Pancreas (tissue), 10 donors: ENCODE results near the gene CBLC. TPM values are rescaled to one million over a fixed set of nuclear protein-coding genes. Genes with fewer than 3 reads are reported as not detected.

Source experiments
- ATAC-seq, 4 donors: fragments of 200-7000 bp; cut with Tn5 transposase; one replicate each; pipeline versions ENCODE4 v1.8.0 to v1.9.1; 2020; ENCODE audit warnings: mild to moderate bottlenecking in 4 of 4, moderate library complexity in 4 of 4
- DNase-seq, 6 donors: peaks; one replicate each; pipeline ENCODE4 v3.0.0-alpha.2; 2020
- FAIRE-seq: peaks from 2 replicates; lab custom pipeline; 2012; peaks lifted over from hg19 to GRCh38; lab: Jason Lieb, UNC
- H3K27ac ChIP-seq, 4 donors: fragments of 200-600 bp; sonication (generic); 1 replicate in 3 of 4; 2 replicates in 1 of 4; pipeline versions ENCODE4 v1.5.0 to v1.8.0; 2020
- H3K27me3 ChIP-seq, 4 donors: fragments of 200-600 bp; one replicate each; pipeline ENCODE4 v1.8.0; 2021
- H3K36me3 ChIP-seq, 3 donors: fragments of 200-600 bp; sonication (generic) in 1 of 3; one replicate each; pipeline versions ENCODE4 v1.5.0 to v1.8.0; 2020 to 2021
- H3K4me1 ChIP-seq, 3 donors: fragments of 200-600 bp; one replicate each; pipeline ENCODE4 v1.8.0; 2021
- H3K4me3 ChIP-seq, 4 donors: fragments of 200-600 bp; sonication (generic) in 2 of 4; one replicate each; pipeline versions ENCODE4 v1.5.0 to v1.8.0; 2020 to 2021
- H3K9me3 ChIP-seq, 4 donors: fragments of 200-600 bp; one replicate each; pipeline ENCODE4 v1.8.0; 2021
- WGBS, 2 donors: extraction: QIAGEN DNeasy Blood & Tissue Kit; methylation state at CpG; one replicate each; pipeline ENCODE4 v1.1.7; 2013; 5-methylcytosine and 5-hydroxymethylcytosine counted together
- intact Hi-C, 3 donors: fragments of 100-400 bp; cut with DNase I; formaldehyde crosslinking; loops; one replicate each; pipeline versions ENCODE4 v1.11.1 to v1.14.2; 2022
- polyA plus RNA-seq, 2 donors: library from polyadenylated mRNA; stranded (reverse); fragments of 200-250 nt; gene quantifications; one replicate each; pipeline ENCODE4 v1.2.3, GENCODE V29; 2013
- total RNA-seq, 6 donors: library from RNA; stranded (reverse); fragmentation: NEBNext Ultra II Directional in 4 of 6; extraction: Animal tissue kit (Norgen Biotek cat#: 25700) in 4 of 6; gene quantifications; one replicate each; pipeline versions ENCODE4 v1.2.1 to v1.2.4, GENCODE V29; 2021 to 2023
- TF ChIP-seq, protein P1 (sequence below), 4 donors: fragments of 200-600 bp; sonication (generic) in 3 of 4; IDR thresholded peaks; one replicate each; pipeline versions ENCODE4 v1.5.0 to v1.8.0; 2021; ENCODE audit warnings: antibody characterized with exemption in 4 of 4
- donor health status: healthy with polysubstance abuse.
- donor health status: DM: no; HTN: no; CAD: no; lungs with moderate emphysema.
- donor health status: DM: no; HTN: no; CAD: no.
- donor health status: control.
- donor health status: control.
- donor health status: Bipolar disorder and iron deficiency.
- donor health status: DM: yes; HTN: yes; CAD: no.
- donor health status: DM: no; HTN: no; CAD: no.
- donor health status: DM: no; HTN: no; CAD: no.
- donor health status: DM: yes; HTN: yes; CAD: no.

The CBLC gene
- total and polyA plus RNA-seq, 8 donors, result 10.1 to 29.7 (median 13.9) TPM

DNA sequence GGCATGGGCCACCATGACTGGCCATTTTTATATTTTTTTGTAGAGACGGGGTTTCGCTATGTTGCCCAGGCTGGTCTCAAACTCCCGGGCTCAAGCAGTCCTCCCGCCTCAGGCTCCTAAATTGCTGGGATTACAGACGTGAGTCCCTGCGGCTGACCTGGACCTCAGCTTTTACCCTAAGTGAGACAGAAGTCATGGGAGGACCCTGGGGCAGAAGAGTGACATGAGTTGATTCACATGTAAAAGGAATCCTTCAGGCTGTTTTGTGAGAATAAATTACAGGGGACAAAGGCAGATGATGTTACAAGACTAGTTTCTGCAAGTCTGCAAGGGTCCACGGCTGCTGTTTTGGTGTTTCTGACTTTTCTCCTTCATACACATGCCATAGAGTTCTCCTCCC lies 28.6 kb downstream of the CBLC start:
- no peaks in the 10 kb centered on the region for H3K36me3 ChIP-seq
- no peaks in the 10 kb centered on the region for H3K27me3 ChIP-seq
- ATAC-seq, result no peak
- DNase-seq, result no peak
- H3K4me1 ChIP-seq, result peaks cover 7 to 18% (median 14%) of the 10 kb centered on the region in 3 donors
- intact Hi-C loops, result no loop called here
- TF ChIP-seq, protein P1, sequence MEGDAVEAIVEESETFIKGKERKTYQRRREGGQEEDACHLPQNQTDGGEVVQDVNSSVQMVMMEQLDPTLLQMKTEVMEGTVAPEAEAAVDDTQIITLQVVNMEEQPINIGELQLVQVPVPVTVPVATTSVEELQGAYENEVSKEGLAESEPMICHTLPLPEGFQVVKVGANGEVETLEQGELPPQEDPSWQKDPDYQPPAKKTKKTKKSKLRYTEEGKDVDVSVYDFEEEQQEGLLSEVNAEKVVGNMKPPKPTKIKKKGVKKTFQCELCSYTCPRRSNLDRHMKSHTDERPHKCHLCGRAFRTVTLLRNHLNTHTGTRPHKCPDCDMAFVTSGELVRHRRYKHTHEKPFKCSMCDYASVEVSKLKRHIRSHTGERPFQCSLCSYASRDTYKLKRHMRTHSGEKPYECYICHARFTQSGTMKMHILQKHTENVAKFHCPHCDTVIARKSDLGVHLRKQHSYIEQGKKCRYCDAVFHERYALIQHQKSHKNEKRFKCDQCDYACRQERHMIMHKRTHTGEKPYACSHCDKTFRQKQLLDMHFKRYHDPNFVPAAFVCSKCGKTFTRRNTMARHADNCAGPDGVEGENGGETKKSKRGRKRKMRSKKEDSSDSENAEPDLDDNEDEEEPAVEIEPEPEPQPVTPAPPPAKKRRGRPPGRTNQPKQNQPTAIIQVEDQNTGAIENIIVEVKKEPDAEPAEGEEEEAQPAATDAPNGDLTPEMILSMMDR (IDR thresholded peaks at IDR 0.05), result no peak
- no peak overlapping the region for H3K4me3 ChIP-seq
- no peak overlapping the region for H3K27ac ChIP-seq
- no peak for FAIRE-seq
- no peaks in the 10 kb centered on the region for H3K9me3 ChIP-seq
- WGBS, 2 donors, result 90 to 95% methylated on average over 7 of the region's 7 CpGs

DNA sequence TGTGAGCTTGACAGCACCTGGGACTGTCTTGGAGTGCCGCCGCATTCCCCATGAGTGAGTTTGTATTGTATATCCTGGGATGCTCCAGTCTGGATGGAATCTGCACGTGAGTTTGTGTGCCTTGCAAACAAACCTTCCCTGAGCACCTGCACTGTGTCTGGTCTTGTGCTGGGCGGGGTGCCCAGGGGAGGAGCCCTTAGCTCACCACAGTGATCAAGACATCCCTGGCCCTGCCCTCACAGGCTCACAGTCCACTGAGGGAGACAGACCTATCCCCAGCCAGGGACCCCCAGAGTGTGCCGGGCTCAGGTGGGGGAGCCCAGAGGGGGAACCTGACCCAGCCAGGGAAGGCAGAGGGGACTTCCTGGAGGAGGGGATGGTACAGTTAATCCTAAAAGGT lies 29.5 kb downstream of the CBLC start:
- WGBS, 2 donors, result 44% methylated on average over 5 of the region's 5 CpGs
- Histone ChIP-seq H3K4me1 (peaks cover 7 to 18% (median 14%) of the 10 kb centered on the region in 3 donors), H3K4me3 (no peak overlapping the region), H3K27ac (peak overlapping the region in 3 of 4 donors; percentile 82 to 85 (median 83)), H3K9me3 (no peaks in the 10 kb centered on the region), H3K36me3 (no peaks in the 10 kb centered on the region), H3K27me3 (no peaks in the 10 kb centered on the region)
- TF ChIP-seq, protein P1 (IDR thresholded peaks at IDR 0.05), result no peak
- peak in 3 of 4 donors; percentile 33 to 58 (median 41) for ATAC-seq
- intact Hi-C loops, result no loop called here
- peak in 2 of 6 donors; percentile 50 to 53 for DNase-seq
- no peak for FAIRE-seq

DNA sequence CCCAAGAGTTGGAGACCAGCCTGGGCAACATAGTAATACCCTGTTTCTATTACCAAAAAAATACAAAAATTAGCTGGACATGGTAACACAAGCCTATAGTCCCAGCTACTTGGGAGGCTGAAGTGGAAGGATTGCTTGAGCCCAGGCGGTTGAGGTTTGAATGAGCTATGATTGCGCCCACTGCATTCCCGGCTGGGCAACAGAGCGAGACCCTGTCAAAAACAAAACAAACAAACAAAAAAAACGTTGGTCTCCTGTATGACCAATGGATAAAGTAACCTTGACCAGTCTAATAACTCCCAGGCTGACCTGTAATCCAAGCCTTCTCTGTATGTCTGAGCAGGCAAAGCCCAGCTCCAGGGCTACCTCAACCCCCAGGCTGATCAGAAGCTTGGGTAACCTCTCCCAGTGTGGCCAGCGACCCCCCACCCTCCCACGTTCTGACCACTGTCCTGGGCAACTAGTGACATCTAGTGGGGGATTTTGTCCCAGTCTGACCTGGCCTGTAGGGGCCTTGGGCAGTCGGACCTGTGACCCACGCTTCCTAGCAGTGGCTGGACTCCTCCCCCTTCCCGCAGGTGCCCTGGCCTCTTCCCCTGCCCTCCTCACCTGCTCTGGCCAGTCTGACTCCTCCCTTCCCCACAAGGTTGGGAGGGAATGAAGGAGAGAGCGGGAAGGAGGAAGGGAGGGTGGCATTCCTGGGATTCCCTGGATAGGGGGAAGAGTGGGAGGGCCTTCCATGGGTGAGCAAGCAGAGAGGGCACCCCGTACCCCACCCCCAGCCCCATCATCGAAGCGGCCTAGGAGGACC lies 30.2 kb downstream of the CBLC start:
- peaks cover 7 to 18% (median 14%) of the 10 kb centered on the region in 3 donors for H3K4me1 ChIP-seq
- WGBS, 2 donors, result 15 to 19% methylated on average over 14 of the region's 14 CpGs
- no peaks in the 10 kb centered on the region for H3K36me3 ChIP-seq
- FAIRE-seq (no peak), ATAC-seq (peak; percentile 69 to 84 (median 72)), DNase-seq (peak in 4 of 6 donors; percentile 65 to 76 (median 69))
- peak overlapping the region in 2 of 4 donors; percentile 43 to 68 for H3K4me3 ChIP-seq
- intact Hi-C loops, result no loop called here
- H3K9me3 ChIP-seq, result no peaks in the 10 kb centered on the region
- TF ChIP-seq, protein P1 (IDR thresholded peaks at IDR 0.05), result peak in 1 of 4 donors; percentile 10
- H3K27ac ChIP-seq, result peak overlapping the region; percentile 82 to 85 (median 84)
- no peaks in the 10 kb centered on the region for H3K27me3 ChIP-seq

DNA sequence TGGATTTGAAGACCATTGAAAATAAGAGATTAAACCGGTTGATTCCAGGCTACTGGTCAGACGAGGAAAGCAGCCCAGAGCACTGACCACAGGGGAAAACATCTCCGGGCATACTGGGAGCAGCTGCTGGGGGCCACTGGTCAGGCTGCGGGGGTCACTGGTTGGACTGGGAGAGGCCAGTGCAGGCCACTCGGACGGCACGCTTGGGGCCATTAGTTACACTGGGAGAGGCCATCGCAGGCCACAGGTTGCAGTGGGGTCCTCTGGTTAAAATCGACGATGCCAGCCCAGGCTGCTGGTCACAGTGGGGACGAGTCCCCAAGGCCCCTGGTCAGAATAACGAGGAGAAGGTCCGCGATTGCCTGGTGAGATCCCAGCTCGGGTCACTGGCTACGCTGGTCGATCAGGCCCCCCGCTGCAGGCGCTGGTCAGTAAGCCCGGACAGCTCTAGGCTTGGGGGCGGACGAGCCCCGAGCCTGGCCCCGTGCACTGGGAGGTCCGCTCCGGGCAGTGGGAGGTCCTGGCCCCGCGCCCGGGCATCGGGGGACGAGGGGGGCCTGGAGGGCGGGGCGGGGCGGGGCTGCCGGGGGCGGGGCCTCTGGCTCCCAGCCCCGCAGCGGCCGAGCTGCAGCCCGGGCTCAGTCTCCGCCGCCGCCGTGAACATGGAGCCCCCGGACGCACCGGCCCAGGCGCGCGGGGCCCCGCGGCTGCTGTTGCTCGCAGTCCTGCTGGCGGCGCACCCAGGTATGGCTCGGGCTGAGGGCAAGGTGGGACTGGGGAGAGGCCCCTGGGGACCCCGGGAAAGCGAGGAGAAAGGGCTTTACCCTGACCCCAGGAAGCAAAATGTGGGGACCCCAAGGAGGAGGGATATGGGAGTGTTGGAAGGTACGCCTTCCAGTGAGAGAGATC lies 31.0 kb downstream of the CBLC start, which contains the start of gene BCAM:
Gene BCAM, plus strand, starts transcription at position 641 of the 909 bp plus-strand sequence. Its CDS starts 22 bp downstream, at position 663.
- Histone ChIP-seq H3K36me3 (no peaks in the 10 kb centered on the region), H3K9me3 (no peaks in the 10 kb centered on the region), H3K4me1 (peaks cover 7 to 18% (median 14%) of the 10 kb centered on the region in 3 donors), H3K4me3 (peak within 1 kb of the TSS; percentile 40 to 68 (median 44)), H3K27me3 (no peaks in the 10 kb centered on the region), H3K27ac (peak within 1 kb of the TSS; percentile 82 to 85 (median 84))
- DNase-seq (peak; percentile 74 to 94 (median 86)), ATAC-seq (peak; percentile 83 to 88 (median 88)), FAIRE-seq (no peak)
- 2% methylated on average over 43 to 59 of the region's 59 CpGs for WGBS, 2 donors
- TF ChIP-seq, protein P1 (IDR thresholded peaks at IDR 0.05), result no peak
- intact Hi-C loops, result no loop called here
